Activated T-helper 17 cell treated with anti-CD3 and anti-CD28 coated beads, Interleukin-2, amount 50 U/mL, for 72 hours (primary cell): Measurements from ENCODE around the gene DERL2. TPM values are rescaled to one million over a fixed set of nuclear protein-coding genes. Genes with fewer than 3 reads are reported as not detected.

Experiments
- ATAC-seq: fragments of 150-1000 bp; cut with Tn5 transposase; replicated peaks from 2 replicates; pipeline ENCODE4 v1.10.0; 2021; ENCODE audit warnings: mild to moderate bottlenecking, moderate library complexity
- H3K27ac Mint-ChIP-seq: one replicate; pipeline ENCODE4 v1.8.0; 2022; ENCODE audit warnings: mixed read lengths
- H3K27me3 Mint-ChIP-seq: one replicate; pipeline ENCODE4 v1.8.0; 2022; ENCODE audit warnings: mixed read lengths
- H3K36me3 Mint-ChIP-seq: one replicate; pipeline ENCODE4 v1.8.0; 2022; ENCODE audit warnings: low read depth, mild to moderate bottlenecking, mixed read lengths
- H3K4me1 Mint-ChIP-seq: one replicate; pipeline ENCODE4 v1.8.0; 2022; ENCODE audit warnings: mixed read lengths
- H3K4me3 Mint-ChIP-seq: one replicate; pipeline ENCODE4 v1.8.0; 2022; ENCODE audit warnings: mild to moderate bottlenecking, mixed read lengths
- H3K9me3 Mint-ChIP-seq: one replicate; pipeline ENCODE4 v1.8.0; 2022; ENCODE audit warnings: mixed read lengths
- total RNA-seq, 2 donors: library from RNA; stranded (reverse); gene quantifications; one replicate each; pipeline ENCODE4 v1.2.3, GENCODE V29; 2022

Gene DERL2
- total RNA-seq, 2 donors from 2014 or later, result 58.3 to 69.6 TPM

GRCh38 chr17:5481451-5481850 lies 4.5 kb downstream of the DERL2 start:
- Mint-ChIP-seq H3K36me3 (peaks cover 98% of the 10 kb centered on the region), H3K9me3 (no peaks in the 10 kb centered on the region), H3K27ac (no peak overlapping the region), H3K4me3 (no peak overlapping the region), H3K27me3 (no peaks in the 10 kb centered on the region), H3K4me1 (peaks cover 24% of the 10 kb centered on the region)
- no peak for ATAC-seq

- H3K27me3 Mint-ChIP-seq, result no peaks in the 10 kb centered on the region
- no peaks in the 10 kb centered on the region for H3K9me3 Mint-ChIP-seq
- no peak overlapping the region for H3K27ac Mint-ChIP-seq
- ATAC-seq, result no peak
- H3K4me1 Mint-ChIP-seq, result peaks cover 24% of the 10 kb centered on the region
- H3K36me3 Mint-ChIP-seq, result peaks cover 98% of the 10 kb centered on the region
- H3K4me3 Mint-ChIP-seq, result no peak overlapping the region
Measured at GRCh38 chr17:5480962-5481361, 5.0 kb downstream of the DERL2 start.

DNA sequence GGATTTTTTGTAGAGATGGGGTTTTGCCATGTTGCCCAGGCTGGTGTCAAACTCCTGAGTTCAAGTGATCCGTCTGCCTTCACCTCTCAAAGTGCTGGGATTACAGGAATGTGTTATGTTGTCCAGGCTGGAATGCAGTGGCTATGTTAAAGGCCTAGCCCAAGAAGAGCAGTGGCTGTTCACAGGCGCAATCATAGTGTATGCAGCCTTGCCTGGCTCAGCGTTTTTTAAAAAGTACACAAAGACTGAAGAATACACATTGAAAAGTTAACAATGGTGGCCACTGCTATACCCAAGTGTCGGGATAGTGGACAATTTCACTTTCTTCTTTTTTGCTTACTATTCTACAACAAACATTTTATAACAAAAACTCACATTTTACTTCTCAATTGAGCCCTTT lies 7.0 kb downstream of the DERL2 start:
- no peak overlapping the region for H3K4me3 Mint-ChIP-seq
- no peaks in the 10 kb centered on the region for H3K27me3 Mint-ChIP-seq
- peaks cover 100% of the 10 kb centered on the region for H3K36me3 Mint-ChIP-seq
- H3K4me1 Mint-ChIP-seq, result peaks cover 20% of the 10 kb centered on the region
- no peak for ATAC-seq
- no peak overlapping the region for H3K27ac Mint-ChIP-seq
- no peaks in the 10 kb centered on the region for H3K9me3 Mint-ChIP-seq

DNA sequence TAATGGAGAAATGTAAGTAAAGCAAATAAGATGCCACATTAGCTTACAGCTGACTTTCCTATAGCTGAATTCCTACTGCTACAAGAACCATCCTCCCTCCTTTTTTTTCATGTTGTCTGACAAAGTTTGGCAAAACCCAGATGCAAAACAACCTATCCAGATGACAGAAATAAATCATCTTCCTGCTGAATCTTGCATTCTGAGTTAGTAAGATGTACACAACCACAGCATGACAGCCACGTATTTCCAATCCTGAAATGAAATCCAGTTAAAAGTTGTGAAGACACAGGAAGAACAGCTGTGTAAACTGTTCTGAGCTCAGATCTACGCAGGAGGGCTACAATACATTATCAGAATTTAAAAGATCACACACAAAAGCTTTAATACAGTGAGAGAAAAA lies 12.1 kb downstream of the DERL2 start:
- Mint-ChIP-seq H3K27ac (no peak overlapping the region), H3K9me3 (no peaks in the 10 kb centered on the region), H3K4me3 (no peak overlapping the region), H3K4me1 (peaks cover 8% of the 10 kb centered on the region), H3K36me3 (peaks cover 76% of the 10 kb centered on the region), H3K27me3 (no peaks in the 10 kb centered on the region)
- ATAC-seq, result no peak

- Mint-ChIP-seq H3K27ac (no peak overlapping the region), H3K4me3 (no peak overlapping the region), H3K27me3 (no peaks in the 10 kb centered on the region), H3K4me1 (peaks cover 12% of the 10 kb centered on the region), H3K36me3 (peaks cover 69% of the 10 kb centered on the region), H3K9me3 (no peaks in the 10 kb centered on the region)
- no peak for ATAC-seq
Measured at GRCh38 chr17:5472511-5472910, 13.5 kb downstream of the DERL2 start.

DNA sequence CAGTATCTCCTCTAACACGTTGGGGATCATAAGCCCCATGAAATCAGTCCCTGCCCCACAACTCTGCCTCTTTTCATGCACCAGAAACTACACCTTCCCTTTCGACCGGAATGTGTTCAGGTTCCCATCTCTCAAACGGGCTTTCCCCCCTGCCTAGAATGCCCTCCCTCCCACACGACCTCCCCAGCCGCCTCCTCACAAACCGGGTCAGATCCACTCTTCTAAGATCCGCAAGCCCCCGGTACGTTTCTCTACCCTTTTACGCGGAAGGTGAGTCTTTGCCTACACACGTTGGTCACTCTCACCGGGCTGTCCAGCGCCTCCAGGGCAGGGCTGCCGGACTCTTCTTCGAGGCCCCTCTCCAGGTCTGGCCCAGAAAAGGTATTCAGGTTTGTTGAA lies 17.9 kb downstream of the DERL2 start:
- Mint-ChIP-seq H3K4me1 (peaks cover 28% of the 10 kb centered on the region), H3K27me3 (no peaks in the 10 kb centered on the region), H3K9me3 (no peaks in the 10 kb centered on the region), H3K27ac (peak overlapping the region; percentile 87), H3K4me3 (peak overlapping the region; percentile 92), H3K36me3 (peaks cover 55% of the 10 kb centered on the region)
- peak; percentile 37 for ATAC-seq

DNA sequence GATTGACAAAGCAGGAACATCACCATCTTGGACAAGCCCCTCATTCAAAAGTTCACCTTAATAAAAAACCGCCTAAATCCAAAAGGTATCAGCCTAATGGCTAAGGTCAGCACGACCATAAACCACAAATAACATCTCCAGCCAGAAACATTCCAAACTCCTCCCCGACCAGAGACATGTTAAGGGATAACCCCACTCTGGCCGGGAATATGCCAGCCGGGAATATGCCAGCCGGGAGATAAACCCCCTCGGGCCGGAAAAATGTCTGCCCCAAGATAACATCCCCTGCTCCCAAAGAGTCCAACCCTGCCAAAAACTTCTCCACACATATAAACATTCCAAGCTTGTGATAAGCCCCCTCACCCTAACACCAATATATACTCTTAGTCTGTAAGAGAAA lies 18.6 kb downstream of the DERL2 start:
- Mint-ChIP-seq H3K4me3 (peak overlapping the region; percentile 92), H3K27me3 (no peaks in the 10 kb centered on the region), H3K36me3 (peaks cover 55% of the 10 kb centered on the region), H3K9me3 (no peaks in the 10 kb centered on the region), H3K27ac (peak overlapping the region; percentile 87), H3K4me1 (peaks cover 28% of the 10 kb centered on the region)
- no peak for ATAC-seq

GRCh38 chr17:5466295-5466694 lies 19.7 kb downstream of the DERL2 start:
- no peaks in the 10 kb centered on the region for H3K9me3 Mint-ChIP-seq
- no peak for ATAC-seq
- H3K36me3 Mint-ChIP-seq, result peaks cover 55% of the 10 kb centered on the region
- peak overlapping the region; percentile 79 for H3K27ac Mint-ChIP-seq
- H3K4me3 Mint-ChIP-seq, result peak overlapping the region; percentile 92
- peaks cover 28% of the 10 kb centered on the region for H3K4me1 Mint-ChIP-seq
- no peaks in the 10 kb centered on the region for H3K27me3 Mint-ChIP-seq

GRCh38 chr17:5464717-5465507 lies 21.1 kb downstream of the DERL2 start:
- Mint-ChIP-seq H3K4me3 (no peak overlapping the region), H3K9me3 (no peaks in the 10 kb centered on the region), H3K36me3 (peaks cover 67% of the 10 kb centered on the region), H3K27me3 (no peaks in the 10 kb centered on the region), H3K27ac (no peak overlapping the region), H3K4me1 (peaks cover 28% of the 10 kb centered on the region)
- no peak for ATAC-seq

DNA sequence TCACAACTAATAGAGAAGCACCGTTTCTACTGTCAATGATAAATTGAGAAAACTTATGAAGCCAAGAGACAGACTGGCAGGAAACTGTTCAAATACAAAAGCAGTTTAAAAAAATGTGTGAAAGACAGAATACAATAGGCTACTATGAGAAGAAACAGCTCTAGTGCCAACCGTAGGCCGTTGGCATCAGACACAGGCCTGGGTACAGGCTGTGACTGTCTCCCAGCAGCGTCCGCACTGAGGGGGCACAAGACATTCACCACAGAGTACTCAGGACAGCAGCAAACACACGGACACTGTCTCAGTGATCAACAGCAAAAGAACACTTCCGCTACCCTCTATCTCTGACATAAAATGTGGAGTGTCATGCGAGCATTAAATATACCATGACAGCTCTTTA lies 39.2 kb downstream of the DERL2 start:
- no peaks in the 10 kb centered on the region for H3K27me3 Mint-ChIP-seq
- no peaks in the 10 kb centered on the region for H3K4me1 Mint-ChIP-seq

GRCh38 chr17:5444209-5444608 lies 41.8 kb downstream of the DERL2 start:
- Mint-ChIP-seq H3K4me1 (no peaks in the 10 kb centered on the region), H3K27me3 (no peaks in the 10 kb centered on the region), H3K36me3 (peaks cover 84% of the 10 kb centered on the region), H3K9me3 (no peaks in the 10 kb centered on the region), H3K27ac (no peak overlapping the region), H3K4me3 (no peak overlapping the region)
- no peak for ATAC-seq

More for the DNA sequence above, 39.2 kb downstream of the DERL2 start:
- Mint-ChIP-seq H3K9me3 (no peaks in the 10 kb centered on the region), H3K4me3 (no peak overlapping the region), H3K36me3 (peaks cover 99% of the 10 kb centered on the region), H3K27ac (peak overlapping the region; percentile 30)
- ATAC-seq, result no peak

DNA sequence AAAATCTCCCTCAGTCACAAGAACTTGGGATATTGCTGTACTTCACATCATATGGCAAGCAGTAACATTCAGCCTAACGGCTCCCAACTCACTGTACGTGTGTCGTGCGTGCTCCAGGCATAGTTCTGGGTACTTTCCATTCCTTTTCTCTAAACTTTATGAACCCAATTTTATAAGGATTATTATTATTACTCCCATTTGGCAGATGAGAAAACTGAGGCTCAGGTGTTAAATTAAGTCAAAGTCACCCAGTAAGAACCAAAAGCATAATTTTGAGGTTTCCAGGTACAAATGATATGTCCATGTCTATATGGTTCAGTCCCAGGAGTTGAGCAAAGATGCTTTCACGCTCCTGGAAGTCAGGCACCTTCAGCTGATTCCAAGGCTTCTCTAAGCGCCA lies 42.2 kb downstream of the DERL2 start:
- Mint-ChIP-seq H3K9me3 (no peaks in the 10 kb centered on the region), H3K36me3 (peaks cover 79% of the 10 kb centered on the region), H3K27me3 (no peaks in the 10 kb centered on the region), H3K4me1 (no peaks in the 10 kb centered on the region), H3K4me3 (no peak overlapping the region), H3K27ac (no peak overlapping the region)
- no peak for ATAC-seq

DNA sequence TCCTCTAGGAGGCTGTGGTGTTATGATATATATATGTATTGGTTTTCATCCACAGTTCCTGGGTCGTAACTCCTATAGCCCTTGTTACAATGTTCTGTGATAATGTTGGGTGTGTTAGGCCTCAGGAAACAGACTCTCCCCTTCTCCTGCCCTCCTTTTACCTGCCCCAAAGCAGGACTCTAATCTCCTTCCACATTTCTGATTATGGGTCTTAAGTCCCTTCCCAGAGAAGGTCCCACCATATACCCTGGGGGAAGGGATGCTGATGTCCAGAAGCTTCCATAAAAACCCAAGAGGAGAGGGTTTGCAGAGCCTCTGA lies 46.6 kb downstream of the DERL2 start:
- H3K27me3 Mint-ChIP-seq, result no peaks in the 10 kb centered on the region
- no peak for ATAC-seq
- peaks cover 78% of the 10 kb centered on the region for H3K36me3 Mint-ChIP-seq

GRCh38 chr17:5438716-5439445 lies 47.1 kb downstream of the DERL2 start, which contains the start of gene C1QBP:
TSS of gene C1QBP (minus strand) at chr17:5439155. CDS start at chr17:5439073, 82 bp downstream.
- peak within 1 kb of the TSS; percentile 92 for H3K4me3 Mint-ChIP-seq
- ATAC-seq, result peak; percentile 96

More for the DNA sequence above, 46.6 kb downstream of the DERL2 start:
- Mint-ChIP-seq H3K9me3 (no peaks in the 10 kb centered on the region), H3K27ac (peak overlapping the region; percentile 95), H3K4me3 (peak overlapping the region; percentile 92), H3K4me1 (peaks cover 9% of the 10 kb centered on the region)

GRCh38 chr17:5437721-5438317 lies 48.2 kb downstream of the DERL2 start:
- no peaks in the 10 kb centered on the region for H3K27me3 Mint-ChIP-seq
- peaks cover 9% of the 10 kb centered on the region for H3K4me1 Mint-ChIP-seq
- no peak for ATAC-seq
- peak overlapping the region; percentile 92 for H3K4me3 Mint-ChIP-seq
- H3K9me3 Mint-ChIP-seq, result no peaks in the 10 kb centered on the region
- peak overlapping the region; percentile 95 for H3K27ac Mint-ChIP-seq
- peaks cover 78% of the 10 kb centered on the region for H3K36me3 Mint-ChIP-seq

More at GRCh38 chr17:5438716-5439445, 47.1 kb downstream of the DERL2 start, which contains the start of gene C1QBP:
- no peaks in the 10 kb centered on the region for H3K9me3 Mint-ChIP-seq
- H3K36me3 Mint-ChIP-seq, result peaks cover 78% of the 10 kb centered on the region
- peaks cover 9% of the 10 kb centered on the region for H3K4me1 Mint-ChIP-seq
- H3K27me3 Mint-ChIP-seq, result no peaks in the 10 kb centered on the region
- H3K27ac Mint-ChIP-seq, result peak within 1 kb of the TSS; percentile 95
